GM12875 (cell line): Measurements from ENCODE around the gene KCNC1.

Experiments
- H3K4me3 ChIP-seq: one replicate; pipeline ENCODE4 v1.5.1; 2011; ENCODE audit warnings: low read depth, low read length, control low read depth
- CTCF ChIP-seq: IDR thresholded peaks from 2 replicates; pipeline ENCODE4 v1.5.1; 2011; ENCODE audit warnings: low read depth, mild to moderate bottlenecking, control low read depth, inconsistent platforms, low read length, moderate library complexity, borderline replicate concordance; ENCODE audit not compliant: insufficient read depth

KCNC1 gene

GRCh38 chr11:17753641-17754040, 19.1 kb downstream of the KCNC1 start:
- H3K4me3 ChIP-seq = no peak overlapping the region
- no peak for TF ChIP-seq CTCF

GRCh38 chr11:17755891-17756290, 21.3 kb downstream of the KCNC1 start:
- TF ChIP-seq CTCF = no peak
- no peak overlapping the region for H3K4me3 ChIP-seq

- TF ChIP-seq CTCF = peak; percentile 80
- no peak overlapping the region for H3K4me3 ChIP-seq
Measured at GRCh38 chr11:17760102-17761029, 25.8 kb downstream of the KCNC1 start.

DNA sequence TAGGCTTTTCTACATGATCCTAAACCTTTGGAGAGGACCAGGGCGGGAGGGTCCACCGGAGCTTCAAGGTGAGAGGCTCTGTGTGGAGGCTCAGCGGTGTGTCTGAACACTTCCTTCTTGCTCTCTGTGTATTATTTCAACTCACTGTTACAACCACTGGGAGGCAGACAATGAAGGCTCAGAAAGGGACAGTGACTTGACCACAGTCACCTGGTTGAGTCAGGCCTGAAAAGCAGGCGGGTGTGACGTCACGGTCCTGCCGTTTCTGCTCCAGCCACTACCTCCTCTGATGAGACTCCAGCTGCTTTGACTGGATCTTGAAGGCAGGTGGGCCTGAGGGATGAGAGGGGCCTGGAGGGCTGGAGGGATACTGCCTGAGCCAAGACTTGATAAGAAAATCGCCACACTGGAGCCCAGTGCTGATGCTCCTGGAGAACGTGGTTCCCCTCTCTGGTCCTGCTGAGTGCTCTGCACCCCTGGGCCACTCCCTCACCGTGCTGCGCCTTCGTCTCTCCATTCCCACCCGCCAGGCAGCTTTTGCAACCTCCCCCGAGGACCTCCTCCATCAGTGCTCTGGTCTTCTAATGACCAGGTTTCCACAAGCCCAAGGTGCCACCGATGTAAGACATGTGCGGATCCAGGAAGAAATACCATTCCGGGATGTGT, 27.9 kb downstream of the KCNC1 start:
- no peak for TF ChIP-seq CTCF
- H3K4me3 ChIP-seq = no peak overlapping the region

DNA sequence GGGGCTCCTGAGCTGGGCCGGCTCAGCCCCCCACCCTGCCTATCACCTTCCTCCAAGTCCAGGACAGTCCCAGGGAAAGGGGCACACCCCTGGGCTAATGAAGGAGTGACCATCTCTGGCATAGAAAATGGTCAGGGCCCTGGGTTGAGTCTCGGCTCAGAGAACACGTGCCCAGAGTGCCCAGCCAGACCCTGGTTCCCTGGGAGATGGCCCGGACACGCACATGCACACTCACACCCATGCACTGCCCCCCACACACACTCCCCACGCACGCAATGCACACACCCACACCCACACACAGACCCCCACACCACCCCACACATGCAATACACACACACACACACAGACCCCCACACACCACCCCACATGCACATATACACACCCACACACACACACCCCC, 28.7 kb downstream of the KCNC1 start:
- no peak overlapping the region for H3K4me3 ChIP-seq
- TF ChIP-seq CTCF = no peak

DNA sequence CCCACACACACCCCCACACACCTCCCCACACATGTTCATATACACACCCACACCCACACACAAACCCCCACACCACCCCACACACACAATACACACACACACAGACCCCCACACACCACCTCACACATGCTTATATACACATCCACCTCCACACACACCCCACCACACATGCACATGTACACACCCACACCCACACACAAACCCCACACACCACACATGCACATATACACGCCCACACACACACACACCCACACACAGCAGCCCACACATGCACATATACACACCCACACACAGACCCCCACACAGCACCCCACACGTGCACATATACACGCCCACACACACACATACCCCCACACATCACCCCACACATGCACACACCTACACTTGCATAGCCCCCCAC, 29.1 kb downstream of the KCNC1 start:
- no peak overlapping the region for H3K4me3 ChIP-seq
- no peak for TF ChIP-seq CTCF
